PFSK-1 (cell line): ENCODE measurements around the gene BRCC3.
A peak's percentile ranks its signal among the peaks of the same experiment; 100 is the strongest.

Source experiments
- FOXP2 ChIP-seq: optimal IDR thresholded peaks from 2 replicates; pipeline ENCODE3; 2011; ENCODE audit warnings: borderline replicate concordance, control low read depth, inconsistent platforms; ENCODE audit not compliant: insufficient read depth; ENCODE audit errors: extremely low read length, extremely low read depth
- POLR2AphosphoS5 ChIP-seq: IDR thresholded peaks from 2 replicates; pipeline ENCODE4 v1.6.1; 2012; ENCODE audit warnings: low read depth, mild to moderate bottlenecking, control low read depth, low read length, moderate library complexity
- SIN3A ChIP-seq: IDR thresholded peaks from 2 replicates; pipeline ENCODE4 v1.6.1; 2012; ENCODE audit warnings: mild to moderate bottlenecking, low read length, moderate library complexity, borderline replicate concordance; ENCODE audit not compliant: insufficient read depth
- TAF1 ChIP-seq: IDR thresholded peaks from 2 replicates; pipeline ENCODE4 v1.6.1; 2012; ENCODE audit warnings: low read length, control low read depth, borderline replicate concordance; ENCODE audit not compliant: insufficient read depth
- TF ChIP-seq, protein P1 (sequence below), 2 experiments: IDR thresholded peaks; 2 replicates each; pipeline versions ENCODE4 v1.6.1 to v1.8.0; 2011 to 2012; ENCODE audit warnings: low read depth in 2 of 2, low read length in 2 of 2, control low read depth in 1 of 2, inconsistent platforms in 1 of 2, mild to moderate bottlenecking in 1 of 2, moderate library complexity in 1 of 2; ENCODE audit not compliant: insufficient read depth in 1 of 2

Gene BRCC3

DNA sequence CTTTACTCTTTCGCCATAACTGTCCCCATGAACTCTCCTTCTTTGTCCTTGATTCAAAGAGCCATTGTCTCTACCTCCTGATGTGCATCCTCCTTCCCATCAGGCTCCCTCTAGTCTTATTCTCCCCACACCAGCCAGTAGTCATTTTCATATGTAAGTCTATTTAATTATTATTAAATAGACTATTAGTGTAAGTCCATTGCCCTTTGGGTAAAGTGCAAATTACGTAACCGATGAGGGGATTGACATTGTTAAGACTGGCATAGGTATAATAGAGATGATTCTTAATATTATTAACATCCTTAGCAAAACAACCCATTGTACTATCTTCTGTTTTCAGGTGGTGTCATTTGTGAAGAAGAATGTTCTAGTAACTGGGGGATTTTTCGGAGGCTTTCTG is 17.1 kb upstream of the BRCC3 start:
- TF ChIP-seq FOXP2 (no peak), SIN3A (no peak), TAF1 (no peak), POLR2AphosphoS5 (no peak)
- TF ChIP-seq, protein P1, sequence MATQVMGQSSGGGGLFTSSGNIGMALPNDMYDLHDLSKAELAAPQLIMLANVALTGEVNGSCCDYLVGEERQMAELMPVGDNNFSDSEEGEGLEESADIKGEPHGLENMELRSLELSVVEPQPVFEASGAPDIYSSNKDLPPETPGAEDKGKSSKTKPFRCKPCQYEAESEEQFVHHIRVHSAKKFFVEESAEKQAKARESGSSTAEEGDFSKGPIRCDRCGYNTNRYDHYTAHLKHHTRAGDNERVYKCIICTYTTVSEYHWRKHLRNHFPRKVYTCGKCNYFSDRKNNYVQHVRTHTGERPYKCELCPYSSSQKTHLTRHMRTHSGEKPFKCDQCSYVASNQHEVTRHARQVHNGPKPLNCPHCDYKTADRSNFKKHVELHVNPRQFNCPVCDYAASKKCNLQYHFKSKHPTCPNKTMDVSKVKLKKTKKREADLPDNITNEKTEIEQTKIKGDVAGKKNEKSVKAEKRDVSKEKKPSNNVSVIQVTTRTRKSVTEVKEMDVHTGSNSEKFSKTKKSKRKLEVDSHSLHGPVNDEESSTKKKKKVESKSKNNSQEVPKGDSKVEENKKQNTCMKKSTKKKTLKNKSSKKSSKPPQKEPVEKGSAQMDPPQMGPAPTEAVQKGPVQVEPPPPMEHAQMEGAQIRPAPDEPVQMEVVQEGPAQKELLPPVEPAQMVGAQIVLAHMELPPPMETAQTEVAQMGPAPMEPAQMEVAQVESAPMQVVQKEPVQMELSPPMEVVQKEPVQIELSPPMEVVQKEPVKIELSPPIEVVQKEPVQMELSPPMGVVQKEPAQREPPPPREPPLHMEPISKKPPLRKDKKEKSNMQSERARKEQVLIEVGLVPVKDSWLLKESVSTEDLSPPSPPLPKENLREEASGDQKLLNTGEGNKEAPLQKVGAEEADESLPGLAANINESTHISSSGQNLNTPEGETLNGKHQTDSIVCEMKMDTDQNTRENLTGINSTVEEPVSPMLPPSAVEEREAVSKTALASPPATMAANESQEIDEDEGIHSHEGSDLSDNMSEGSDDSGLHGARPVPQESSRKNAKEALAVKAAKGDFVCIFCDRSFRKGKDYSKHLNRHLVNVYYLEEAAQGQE (IDR thresholded peaks at IDR 0.05; ENCODE audit: insufficient read depth in 1 of 2, low read depth in 2 of 2, low read length in 2 of 2), result no peak

DNA sequence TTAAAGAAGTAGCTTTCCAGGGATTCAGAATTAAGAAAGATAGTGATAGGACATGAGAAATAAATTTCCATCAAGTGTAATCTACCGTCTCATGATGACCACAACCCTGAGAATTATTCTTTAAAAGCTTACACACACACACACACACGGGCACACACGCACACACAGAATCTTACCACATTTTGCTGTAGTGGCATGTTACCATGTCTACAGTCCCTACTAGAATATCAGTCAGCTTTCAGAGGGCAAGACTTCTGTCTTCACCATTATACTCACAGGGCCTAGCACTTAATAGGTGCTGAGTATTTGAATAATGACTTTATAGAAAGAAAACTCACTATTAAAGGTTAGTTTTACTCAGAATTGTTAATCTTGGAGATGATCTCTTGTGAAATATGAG is 15.8 kb upstream of the BRCC3 start:
- TF ChIP-seq TAF1 (no peak), POLR2AphosphoS5 (no peak), FOXP2 (no peak), SIN3A (no peak)
- TF ChIP-seq, protein P1 (IDR thresholded peaks at IDR 0.05; ENCODE audit: insufficient read depth in 1 of 2, low read depth in 2 of 2, low read length in 2 of 2), result no peak

DNA sequence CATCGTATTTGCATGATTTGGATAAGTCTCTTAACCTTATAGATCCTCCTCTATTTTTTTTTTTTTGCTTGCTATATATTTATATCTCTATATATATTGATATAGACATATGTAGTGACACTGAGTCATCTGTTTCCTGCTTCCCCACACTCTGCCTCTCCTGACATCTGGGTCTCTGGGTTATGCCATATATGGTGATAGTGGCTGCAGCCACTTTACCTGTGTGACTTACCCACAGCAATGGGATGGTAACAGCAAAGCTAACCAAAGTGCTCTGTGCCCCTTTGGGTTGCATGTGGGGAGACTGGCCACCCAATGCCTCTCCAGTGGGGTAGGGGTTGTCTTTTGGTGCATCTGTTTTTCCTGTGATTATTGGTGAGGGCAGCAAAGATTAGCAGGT is 14.8 kb upstream of the BRCC3 start:
- TF ChIP-seq FOXP2, result no peak
- no peak for TF ChIP-seq SIN3A
- TF ChIP-seq TAF1, result no peak
- no peak for TF ChIP-seq POLR2AphosphoS5
- TF ChIP-seq, protein P1 (IDR thresholded peaks at IDR 0.05; ENCODE audit: insufficient read depth in 1 of 2, low read depth in 2 of 2, low read length in 2 of 2), result no peak

DNA sequence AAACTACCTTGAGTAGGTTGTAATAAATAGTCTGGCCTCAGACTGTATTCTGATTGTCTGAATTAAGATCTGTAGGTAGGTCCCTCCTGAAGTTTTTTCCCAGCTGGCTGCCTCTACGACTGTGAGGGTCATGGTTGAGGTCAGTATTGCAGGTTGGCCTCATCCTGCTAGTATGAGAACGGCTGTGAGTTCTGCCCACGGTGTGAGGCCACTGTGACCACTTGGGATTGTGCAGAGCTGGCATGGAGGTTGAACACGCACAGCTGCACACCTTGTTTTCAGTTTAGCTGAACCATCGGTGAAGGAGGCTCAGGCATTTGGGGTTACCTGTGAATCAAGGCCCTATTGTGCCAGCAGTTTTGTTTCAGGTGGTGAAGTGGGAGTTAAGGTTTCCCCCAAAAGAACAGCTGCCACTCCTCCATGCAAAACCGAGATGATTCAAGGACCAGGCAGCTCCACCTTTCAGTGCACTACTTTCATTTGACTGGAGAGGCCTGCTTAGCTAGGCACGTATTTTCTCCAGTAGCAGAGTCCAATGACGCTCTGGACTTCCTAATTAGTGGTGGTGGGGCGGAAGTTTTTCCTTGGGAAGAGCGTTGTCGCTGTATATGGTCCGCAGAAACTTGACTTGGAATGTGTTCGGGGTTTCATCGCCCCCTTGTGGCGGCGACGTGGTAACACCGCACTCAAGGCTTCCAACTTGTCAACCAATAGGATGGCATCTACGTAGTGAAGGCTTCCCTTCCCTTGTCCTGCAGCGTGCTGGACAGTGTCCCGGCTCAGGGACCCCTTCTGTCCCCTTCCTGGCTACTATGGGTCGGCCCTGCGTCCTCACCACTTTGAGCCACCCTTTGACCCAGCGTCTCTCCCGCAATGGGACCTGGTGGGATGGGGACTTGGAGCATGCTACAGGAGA is 14.2 kb upstream of the BRCC3 start:
- no peak for TF ChIP-seq SIN3A
- TF ChIP-seq, protein P1 (IDR thresholded peaks at IDR 0.05; ENCODE audit: insufficient read depth in 1 of 2, low read depth in 2 of 2, low read length in 2 of 2), result peak; percentile 58 to 80; a peak in 3 of 4 replicates
